HepG2 (cell line): ENCODE measurements around the gene KRT32.

ENCODE experiments used
- MYC ChIP-seq: sonication (generic); formaldehyde crosslinking; IDR thresholded peaks from 2 replicates; pipeline ENCODE4 v1.9.0; 2021; ENCODE audit warnings: missing genetic modification reagents, borderline replicate concordance
- POLR2AphosphoS5 ChIP-seq: IDR thresholded peaks from 2 replicates; pipeline ENCODE4 v1.6.1; 2012; ENCODE audit warnings: low read depth, low read length
- ZC3H4 ChIP-seq: sonication (generic); formaldehyde crosslinking; IDR thresholded peaks from 2 replicates; pipeline ENCODE4 v1.4.0; 2020; ENCODE audit warnings: missing genetic modification reagents, borderline replicate concordance
- TF ChIP-seq, protein P1 (sequence below), 2 experiments: IDR thresholded peaks; 2 replicates each; pipeline ENCODE4 v1.6.1; 2011 to 2012; ENCODE audit warnings: low read length in 2 of 2, borderline replicate concordance in 1 of 2, low read depth in 1 of 2, mild to moderate bottlenecking in 1 of 2, moderate library complexity in 1 of 2

DNA sequence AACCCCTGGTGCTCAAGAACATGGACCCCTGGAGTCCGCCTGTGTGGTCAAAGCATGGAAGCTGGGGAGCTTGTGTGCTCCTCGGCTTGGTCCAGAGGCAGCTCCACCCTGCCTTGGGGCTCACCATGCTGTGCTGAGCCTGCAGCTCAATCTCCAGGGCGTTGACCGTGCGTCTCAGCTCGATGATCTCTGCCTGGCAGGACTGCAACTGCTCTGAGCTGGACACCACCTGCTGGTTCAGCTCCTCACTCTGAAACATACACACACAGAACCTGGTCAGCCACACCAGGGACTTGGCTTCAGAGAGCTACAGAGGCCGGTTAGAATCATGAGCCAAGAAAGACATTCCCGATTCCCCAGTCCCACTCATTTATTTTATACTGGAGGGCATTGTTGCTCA lies 11.1 kb upstream of the KRT32 start:
- TF ChIP-seq MYC (no peak), ZC3H4 (no peak), POLR2AphosphoS5 (no peak)
- TF ChIP-seq, protein P1, sequence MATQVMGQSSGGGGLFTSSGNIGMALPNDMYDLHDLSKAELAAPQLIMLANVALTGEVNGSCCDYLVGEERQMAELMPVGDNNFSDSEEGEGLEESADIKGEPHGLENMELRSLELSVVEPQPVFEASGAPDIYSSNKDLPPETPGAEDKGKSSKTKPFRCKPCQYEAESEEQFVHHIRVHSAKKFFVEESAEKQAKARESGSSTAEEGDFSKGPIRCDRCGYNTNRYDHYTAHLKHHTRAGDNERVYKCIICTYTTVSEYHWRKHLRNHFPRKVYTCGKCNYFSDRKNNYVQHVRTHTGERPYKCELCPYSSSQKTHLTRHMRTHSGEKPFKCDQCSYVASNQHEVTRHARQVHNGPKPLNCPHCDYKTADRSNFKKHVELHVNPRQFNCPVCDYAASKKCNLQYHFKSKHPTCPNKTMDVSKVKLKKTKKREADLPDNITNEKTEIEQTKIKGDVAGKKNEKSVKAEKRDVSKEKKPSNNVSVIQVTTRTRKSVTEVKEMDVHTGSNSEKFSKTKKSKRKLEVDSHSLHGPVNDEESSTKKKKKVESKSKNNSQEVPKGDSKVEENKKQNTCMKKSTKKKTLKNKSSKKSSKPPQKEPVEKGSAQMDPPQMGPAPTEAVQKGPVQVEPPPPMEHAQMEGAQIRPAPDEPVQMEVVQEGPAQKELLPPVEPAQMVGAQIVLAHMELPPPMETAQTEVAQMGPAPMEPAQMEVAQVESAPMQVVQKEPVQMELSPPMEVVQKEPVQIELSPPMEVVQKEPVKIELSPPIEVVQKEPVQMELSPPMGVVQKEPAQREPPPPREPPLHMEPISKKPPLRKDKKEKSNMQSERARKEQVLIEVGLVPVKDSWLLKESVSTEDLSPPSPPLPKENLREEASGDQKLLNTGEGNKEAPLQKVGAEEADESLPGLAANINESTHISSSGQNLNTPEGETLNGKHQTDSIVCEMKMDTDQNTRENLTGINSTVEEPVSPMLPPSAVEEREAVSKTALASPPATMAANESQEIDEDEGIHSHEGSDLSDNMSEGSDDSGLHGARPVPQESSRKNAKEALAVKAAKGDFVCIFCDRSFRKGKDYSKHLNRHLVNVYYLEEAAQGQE (IDR thresholded peaks at IDR 0.05; ENCODE audit: borderline replicate concordance in 1 of 2, low read depth in 1 of 2, low read length in 2 of 2) = no peak
